Body of pancreas (tissue), 4 donors: ENCODE measurements around the gene SYT14. TPM values are rescaled to one million over a fixed set of nuclear protein-coding genes. Genes with fewer than 3 reads are reported as not detected.

Experiments used
- ATAC-seq: fragments of 150-250 bp; one replicate; pipeline ENCODE4 v1.9.1; 2016
- DNase-seq, 4 donors: peaks; one replicate each; pipeline ENCODE4 v3.0.0-alpha.2; 2019
- H3K27ac ChIP-seq, 4 donors: fragments of 200-600 bp; sonication (generic); 1 replicate in 3 of 4; 2 replicates in 1 of 4; pipeline versions ENCODE4 v1.5.1 to v1.6.1; 2016 to 2019; ENCODE audit warnings: mild to moderate bottlenecking in 1 of 4, mixed read lengths in 1 of 4, moderate library complexity in 1 of 4
- H3K27me3 ChIP-seq, 2 donors: fragments of 200-600 bp; sonication (generic); one replicate each; pipeline ENCODE4 v1.6.0; 2016; ENCODE audit warnings: mild to moderate bottlenecking in 1 of 2
- H3K36me3 ChIP-seq, 2 donors: fragments of 200-600 bp; sonication (generic); replicated peaks in 1 of 2; 2 replicates each; pipeline ENCODE4 v1.5.1; 2016; ENCODE audit warnings: low read depth in 2 of 2; ENCODE audit not compliant: insufficient read depth in 1 of 2
- H3K4me1 ChIP-seq: fragments of 200-600 bp; sonication (generic); one replicate; pipeline ENCODE4 v1.6.0; 2016
- H3K4me3 ChIP-seq, 2 donors: fragments of 200-600 bp; sonication (generic); 1 replicate in 1 of 2; 2 replicates in 1 of 2; pipeline ENCODE4 v1.5.1; 2016 to 2019
- H3K9me3 ChIP-seq, 3 donors: fragments of 200-600 bp; sonication (generic); 1 replicate in 2 of 3; 2 replicates in 1 of 3; pipeline ENCODE4 v1.5.1; 2016
- POLR2A ChIP-seq, 3 donors: fragments of 450-650 bp; IDR thresholded peaks; one replicate each; pipeline ENCODE4 v1.6.1; 2016; ENCODE audit warnings: antibody characterized with exemption in 3 of 3, mild to moderate bottlenecking in 2 of 3
- WGBS, 2 donors: methylation state at CpG; one replicate each; pipeline ENCODE4 v1.1.5; 2017; 5-methylcytosine and 5-hydroxymethylcytosine counted together
- intact Hi-C: fragments of 100-400 bp; cut with DNase I; formaldehyde crosslinking; loops from one replicate; pipeline ENCODE4 v1.15.1; 2023
- total RNA-seq, 2 donors: library from RNA; depleted of rRNA; stranded (reverse); fragments of >200 nt; gene quantifications; one replicate each; pipeline ENCODE4 v1.1.0, GENCODE V29; 2016
- TF ChIP-seq, protein P1 (sequence below), 7 experiments: fragments of 450-650 bp in 4 of 7; fragments of 200-600 bp in 3 of 7; sonication (generic) in 3 of 7; IDR thresholded peaks; one replicate each; pipeline ENCODE4 v1.5.1; 2016 to 2019; ENCODE audit warnings: antibody characterized with exemption in 7 of 7

Gene SYT14
- total RNA-seq, 2 donors from 2014 or later, result 0.78 TPM; not detected in 1

DNA sequence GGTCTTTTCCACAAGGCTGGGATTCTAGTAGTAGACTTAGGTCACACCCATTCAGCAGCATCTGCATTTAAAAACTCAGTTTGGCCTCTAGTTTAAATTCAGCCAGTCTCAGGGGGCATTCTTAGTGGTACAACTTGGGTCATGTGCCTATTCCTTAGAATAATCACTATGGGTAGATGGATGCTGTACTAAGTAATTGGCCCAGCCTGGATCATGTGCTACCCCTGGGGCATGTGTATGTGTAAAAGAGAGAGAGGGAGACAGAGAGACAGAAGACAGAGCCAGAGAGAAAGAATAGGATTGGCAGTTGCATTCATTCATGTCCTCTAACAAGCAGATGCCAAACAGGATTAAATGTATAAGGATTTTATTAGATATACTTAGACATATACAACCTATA is 13.6 kb upstream of the SYT14 start:
- no peak overlapping the region for H3K4me3 ChIP-seq
- H3K9me3 ChIP-seq, result no peaks in the 10 kb centered on the region
- no peaks in the 10 kb centered on the region for H3K4me1 ChIP-seq
- H3K36me3 ChIP-seq, result no peaks in the 10 kb centered on the region
- H3K27ac ChIP-seq, result no peak overlapping the region
- DNase-seq (no peak), ATAC-seq (no peak)
- intact Hi-C loops, result no loop called here
- no peaks in the 10 kb centered on the region for H3K27me3 ChIP-seq
- TF ChIP-seq POLR2A (IDR thresholded peaks at IDR 0.05), result no peak
- TF ChIP-seq, protein P1, sequence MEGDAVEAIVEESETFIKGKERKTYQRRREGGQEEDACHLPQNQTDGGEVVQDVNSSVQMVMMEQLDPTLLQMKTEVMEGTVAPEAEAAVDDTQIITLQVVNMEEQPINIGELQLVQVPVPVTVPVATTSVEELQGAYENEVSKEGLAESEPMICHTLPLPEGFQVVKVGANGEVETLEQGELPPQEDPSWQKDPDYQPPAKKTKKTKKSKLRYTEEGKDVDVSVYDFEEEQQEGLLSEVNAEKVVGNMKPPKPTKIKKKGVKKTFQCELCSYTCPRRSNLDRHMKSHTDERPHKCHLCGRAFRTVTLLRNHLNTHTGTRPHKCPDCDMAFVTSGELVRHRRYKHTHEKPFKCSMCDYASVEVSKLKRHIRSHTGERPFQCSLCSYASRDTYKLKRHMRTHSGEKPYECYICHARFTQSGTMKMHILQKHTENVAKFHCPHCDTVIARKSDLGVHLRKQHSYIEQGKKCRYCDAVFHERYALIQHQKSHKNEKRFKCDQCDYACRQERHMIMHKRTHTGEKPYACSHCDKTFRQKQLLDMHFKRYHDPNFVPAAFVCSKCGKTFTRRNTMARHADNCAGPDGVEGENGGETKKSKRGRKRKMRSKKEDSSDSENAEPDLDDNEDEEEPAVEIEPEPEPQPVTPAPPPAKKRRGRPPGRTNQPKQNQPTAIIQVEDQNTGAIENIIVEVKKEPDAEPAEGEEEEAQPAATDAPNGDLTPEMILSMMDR (IDR thresholded peaks at IDR 0.05), result no peak

DNA sequence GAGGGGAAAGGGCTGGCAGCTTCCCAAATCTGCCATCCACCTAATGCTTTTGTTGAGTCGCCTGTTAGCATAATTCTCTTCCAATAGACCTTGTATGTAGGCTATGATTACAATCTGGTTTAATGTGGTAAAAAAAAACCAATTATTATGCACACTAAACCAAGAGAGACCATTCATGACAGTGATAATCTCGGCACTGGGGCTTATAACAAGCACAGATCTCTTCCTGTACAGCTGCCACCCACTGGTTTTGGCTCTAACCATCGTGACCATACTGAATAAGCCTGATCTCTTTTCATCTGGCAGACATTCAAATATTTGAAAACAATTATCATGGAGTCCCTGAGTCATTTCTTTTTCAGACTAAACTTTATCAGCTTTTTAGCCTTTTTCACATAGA is 12.0 kb upstream of the SYT14 start:
- no peaks in the 10 kb centered on the region for H3K9me3 ChIP-seq
- ATAC-seq (no peak), DNase-seq (no peak)
- 26% methylated on average over 3 of the region's 3 CpGs for WGBS, 2 donors
- no peaks in the 10 kb centered on the region for H3K36me3 ChIP-seq
- TF ChIP-seq, protein P1 (IDR thresholded peaks at IDR 0.05), result no peak
- no peak for TF ChIP-seq POLR2A (IDR thresholded peaks at IDR 0.05)
- no peaks in the 10 kb centered on the region for H3K4me1 ChIP-seq
- H3K27ac ChIP-seq, result no peak overlapping the region
- intact Hi-C loops, result no loop called here
- no peaks in the 10 kb centered on the region for H3K27me3 ChIP-seq
- no peak overlapping the region for H3K4me3 ChIP-seq

GRCh38 chr1:209927466-209927865 is 10.6 kb upstream of the SYT14 start:
- Histone ChIP-seq H3K27ac (no peak overlapping the region), H3K36me3 (no peaks in the 10 kb centered on the region), H3K9me3 (no peaks in the 10 kb centered on the region), H3K4me1 (no peaks in the 10 kb centered on the region), H3K4me3 (no peak overlapping the region), H3K27me3 (no peaks in the 10 kb centered on the region)
- ATAC-seq (no peak), DNase-seq (no peak)
- intact Hi-C loops, result no loop called here
- no peak for TF ChIP-seq POLR2A (IDR thresholded peaks at IDR 0.05)
- TF ChIP-seq, protein P1 (IDR thresholded peaks at IDR 0.05), result no peak

- no peaks in the 10 kb centered on the region for H3K9me3 ChIP-seq
- TF ChIP-seq, protein P1 (IDR thresholded peaks at IDR 0.05), result no peak
- no peak for TF ChIP-seq POLR2A (IDR thresholded peaks at IDR 0.05)
- H3K27me3 ChIP-seq, result no peaks in the 10 kb centered on the region
- no peak for DNase-seq
- H3K27ac ChIP-seq, result no peak overlapping the region
- ATAC-seq, result no peak
- H3K4me1 ChIP-seq, result no peaks in the 10 kb centered on the region
- intact Hi-C loops, result no loop called here
- H3K36me3 ChIP-seq, result no peaks in the 10 kb centered on the region
- H3K4me3 ChIP-seq, result no peak overlapping the region
Measured at GRCh38 chr1:209929751-209930150, 8.3 kb upstream of the SYT14 start.

DNA sequence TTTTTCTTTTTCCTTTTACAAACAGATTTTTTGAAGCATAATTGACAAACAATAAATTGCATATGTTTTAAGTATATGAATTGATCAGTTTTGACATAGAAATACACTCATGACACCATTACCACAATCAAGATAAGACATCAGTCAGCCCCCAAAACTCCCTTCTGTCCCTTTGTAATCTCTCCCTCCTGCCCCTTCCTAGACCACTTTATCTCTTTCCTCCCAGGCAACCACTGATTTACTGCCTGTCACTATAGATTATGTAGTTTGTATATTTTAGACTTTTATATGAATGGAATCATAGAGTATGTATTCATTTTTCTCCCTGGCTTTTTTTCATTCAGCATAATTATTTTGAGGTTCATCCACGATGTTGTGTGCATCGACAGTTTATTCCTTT is 6.9 kb upstream of the SYT14 start:
- DNase-seq, result no peak
- no peaks in the 10 kb centered on the region for H3K9me3 ChIP-seq
- H3K27me3 ChIP-seq, result no peaks in the 10 kb centered on the region
- H3K4me3 ChIP-seq, result no peak overlapping the region
- intact Hi-C loops, result no loop called here
- TF ChIP-seq, protein P1 (IDR thresholded peaks at IDR 0.05), result no peak
- no peak for TF ChIP-seq POLR2A (IDR thresholded peaks at IDR 0.05)
- H3K27ac ChIP-seq, result no peak overlapping the region
- H3K36me3 ChIP-seq, result no peaks in the 10 kb centered on the region
- WGBS, 2 donors, result 60 to 83% methylated on average over 2 of the region's 2 CpGs
- H3K4me1 ChIP-seq, result no peaks in the 10 kb centered on the region
- no peak for ATAC-seq
